Stimulated activated CD4-positive, alpha-beta T cell treated with anti-CD3 and anti-CD28 coated beads, Interleukin-12 subunit alpha, Interleukin-12 subunit beta, amount 100 ng/mL, for 48 hours (primary cell): ENCODE measurements around the gene PCAT7.

Experiments used
- DNase-seq, 3 donors: peaks; one replicate each; pipeline ENCODE4 v3.0.0-alpha.2; 2020; ENCODE audit warnings: low read depth in 2 of 3, low spot score in 1 of 3

Gene PCAT7

DNA sequence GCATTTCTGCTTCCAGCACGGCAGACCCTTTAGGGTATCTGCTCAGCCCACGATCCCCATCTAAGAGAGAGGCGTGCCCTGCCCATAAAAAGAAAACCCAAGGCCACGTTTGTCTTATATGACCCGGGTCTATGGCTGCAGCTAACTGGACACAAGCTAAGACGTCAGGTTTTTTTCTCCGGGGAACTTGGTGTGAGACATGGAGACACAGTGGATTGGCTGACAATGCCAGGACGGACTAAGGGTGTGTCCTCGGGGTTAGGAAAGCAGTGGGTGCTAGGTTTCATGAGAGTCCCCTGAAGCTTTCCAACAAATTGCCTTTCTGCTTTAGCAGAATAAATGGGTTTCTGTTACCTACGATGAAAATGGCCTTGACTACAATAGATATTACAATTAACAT, 45.8 kb downstream of the PCAT7 start:
- no peak for DNase-seq

DNA sequence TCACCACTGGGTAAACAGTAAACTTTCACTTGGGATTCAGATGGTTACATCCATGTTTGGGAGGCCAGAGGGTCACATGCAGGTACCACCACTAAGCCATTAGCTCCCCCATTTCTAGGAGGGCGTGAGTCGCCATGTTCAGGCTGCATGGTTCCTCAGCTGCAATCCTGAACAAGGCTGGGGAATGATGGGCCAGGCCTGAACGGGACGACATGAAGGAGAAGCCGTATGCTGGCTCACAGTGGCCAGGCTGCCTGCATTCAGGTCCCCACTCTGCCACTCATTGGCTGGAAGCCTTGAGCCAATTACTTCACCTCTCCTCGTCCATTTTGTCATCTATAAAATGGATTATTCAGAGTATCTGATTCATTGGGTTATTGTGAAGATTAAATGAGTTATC, 47.8 kb downstream of the PCAT7 start:
- no peak for DNase-seq

- peak; percentile 55 to 65 (median 63) for DNase-seq
Observed at GRCh38 chr9:94603259-94604160, 48.6 kb downstream of the PCAT7 start.

DNA sequence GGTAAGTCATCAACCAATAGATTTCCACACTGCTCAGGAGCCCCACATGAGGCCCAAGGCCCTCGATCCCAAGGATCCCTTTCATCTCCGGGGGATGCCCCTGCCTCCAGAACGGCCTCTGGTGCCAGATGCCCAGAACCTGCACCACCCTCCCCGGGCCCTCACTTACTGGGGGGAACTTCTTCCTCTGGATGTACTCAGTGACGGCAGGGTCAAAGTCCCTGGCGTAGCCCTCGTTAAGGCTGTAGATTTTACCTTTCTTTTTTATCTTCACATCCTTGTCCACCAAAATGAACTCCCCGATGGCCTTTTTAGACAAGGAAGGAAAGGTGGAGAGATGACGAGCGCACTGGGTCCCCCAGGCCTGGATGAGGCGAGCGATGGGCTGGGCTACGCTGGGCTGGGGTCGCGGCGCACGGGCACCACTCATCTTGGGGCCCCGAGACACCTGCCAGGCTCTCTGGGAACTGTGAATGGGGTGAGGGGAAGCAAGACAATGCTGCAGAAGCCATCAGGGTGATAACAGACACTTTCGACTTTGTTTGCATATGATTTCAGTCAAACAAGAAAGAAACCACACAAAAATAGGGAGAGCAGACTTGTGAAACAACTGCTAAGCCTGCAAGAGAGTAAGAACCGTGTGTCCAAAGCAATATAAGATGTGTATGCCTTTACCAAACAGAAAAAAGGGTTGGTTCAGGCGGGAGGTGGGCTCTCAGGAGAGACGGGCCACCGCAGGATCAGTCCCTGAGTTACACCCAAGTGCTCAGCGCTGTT, 52.0 kb downstream of the PCAT7 start:
- DNase-seq, result no peak

- DNase-seq, result no peak
Observed at GRCh38 chr9:94607423-94607691, 52.5 kb downstream of the PCAT7 start.

GRCh38 chr9:94610181-94610606, 55.3 kb downstream of the PCAT7 start:
- DNase-seq, result no peak

GRCh38 chr9:94611638-94612068, 56.8 kb downstream of the PCAT7 start:
- DNase-seq, result peak; percentile 45 to 66 (median 59)

- DNase-seq, result no peak
Observed at GRCh38 chr9:94612071-94612470, 57.2 kb downstream of the PCAT7 start.

- no peak for DNase-seq
Observed at GRCh38 chr9:94613003-94613402, 58.1 kb downstream of the PCAT7 start.

DNA sequence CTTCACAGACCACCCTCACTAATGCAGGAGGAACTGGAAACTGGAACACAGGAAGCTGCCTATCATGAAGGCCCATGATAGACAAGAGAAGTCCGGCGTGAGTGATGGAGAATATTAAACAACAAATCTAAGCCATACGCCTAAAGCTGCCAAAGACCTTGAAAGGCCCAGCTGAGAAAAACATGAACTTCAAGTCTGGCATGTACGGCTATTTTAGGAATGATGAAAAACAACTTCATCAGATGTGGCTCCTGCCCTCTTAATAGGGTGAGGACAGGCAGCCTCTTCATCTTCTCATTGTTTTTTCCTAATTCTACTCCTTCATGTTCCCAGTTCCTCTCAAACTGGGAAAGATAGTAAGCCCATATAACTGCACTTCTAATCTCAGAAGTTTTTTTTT, 64.1 kb downstream of the PCAT7 start:
- DNase-seq, result no peak
